Smooth muscle cell (in vitro differentiated cells): ENCODE results near the gene LY6G5C. TPM values are rescaled to one million over a fixed set of nuclear protein-coding genes. Genes with fewer than 3 reads are reported as not detected.

Experiments used
- DNase-seq: peaks from one replicate; lab custom pipeline; 2025; ENCODE audit not compliant: unreplicated experiment; lab: John Stamatoyannopoulos, UW
- H2AFZ ChIP-seq: fragments of 200-600 bp; sonication (generic); 2 replicates; pipeline ENCODE4 v1.6.0; 2016; ENCODE audit warnings: antibody characterized with exemption, low read depth, mild to moderate bottlenecking
- H3F3A ChIP-seq: fragments of 200-600 bp; sonication (generic); 2 replicates; pipeline ENCODE4 v1.6.0; 2017; ENCODE audit warnings: antibody characterized with exemption, low read depth
- H3K27ac ChIP-seq: fragments of 200-600 bp; sonication (generic); 2 replicates; pipeline ENCODE4 v1.5.1; 2016; ENCODE audit warnings: low read depth, mild to moderate bottlenecking
- H3K27me3 ChIP-seq: fragments of 200-600 bp; sonication (generic); 2 replicates; pipeline ENCODE4 v1.6.1; 2016; ENCODE audit warnings: low read depth, mild to moderate bottlenecking
- H3K36me3 ChIP-seq: fragments of 200-600 bp; sonication (generic); 2 replicates; pipeline ENCODE4 v1.5.1; 2016; ENCODE audit warnings: low read depth
- H3K4me1 ChIP-seq: fragments of 200-600 bp; sonication (generic); 2 replicates; pipeline ENCODE4 v1.5.1; 2016; ENCODE audit warnings: low read depth
- H3K4me2 ChIP-seq: fragments of 200-600 bp; sonication (generic); 2 replicates; pipeline ENCODE4 v1.6.0; 2016; ENCODE audit warnings: mild to moderate bottlenecking
- H3K4me3 ChIP-seq: fragments of 200-600 bp; sonication (generic); 2 replicates; pipeline ENCODE4 v1.5.1; 2016; ENCODE audit warnings: mild to moderate bottlenecking
- H3K79me2 ChIP-seq: fragments of 200-600 bp; sonication (generic); 2 replicates; pipeline ENCODE4 v1.6.0; 2016; ENCODE audit warnings: low read depth, mild to moderate bottlenecking
- H3K9ac ChIP-seq: fragments of 200-600 bp; sonication (generic); 2 replicates; pipeline ENCODE4 v1.6.0; 2016; ENCODE audit warnings: low read depth
- H3K9me3 ChIP-seq: fragments of 200-600 bp; sonication (generic); replicated peaks from 2 replicates; pipeline ENCODE4 v1.5.1; 2016; ENCODE audit warnings: low read depth
- H4K20me1 ChIP-seq: fragments of 200-600 bp; sonication (generic); 2 replicates; pipeline ENCODE4 v1.6.0; 2016; ENCODE audit warnings: low read depth
- CTCF ChIP-seq: fragments of 200-600 bp; sonication (generic); IDR thresholded peaks from 2 replicates; pipeline ENCODE4 v1.5.1; 2017; ENCODE audit warnings: borderline replicate concordance, mild to moderate bottlenecking, antibody characterized with exemption; ENCODE audit not compliant: insufficient read depth, poor library complexity, severe bottlenecking
- WGBS: methylation state at CpG from one replicate; pipeline ENCODE4 v1.1.7; 2016; ENCODE audit warnings: low lambda C conversion rate; 5-methylcytosine and 5-hydroxymethylcytosine counted together
- polyA plus RNA-seq: library from polyadenylated mRNA; unstranded; fragments of >200 nt; fragmentation: Nextera tagmentation; extraction: Ambion mirVana; gene quantifications from 2 replicates; pipeline ENCODE4 v1.2.1, GENCODE V29; 2016
- total RNA-seq: library from RNA; depleted of rRNA; stranded (reverse); fragments of >200 nt; gene quantifications from 2 replicates; pipeline ENCODE4 v1.2.3, GENCODE V29; 2014

LY6G5C gene
- total and polyA plus RNA-seq, 2 experiments from 2014 or later = 0.67 to 3.8 TPM

- 97% methylated on average over 6 of the region's 6 CpGs for WGBS
- H3K4me2 ChIP-seq = no peak overlapping the region
- H3F3A ChIP-seq = peaks cover 33% of the 10 kb centered on the region
- TF ChIP-seq CTCF = no peak
- H3K79me2 ChIP-seq = no peaks in the 10 kb centered on the region
- peaks cover 9% of the 10 kb centered on the region for H4K20me1 ChIP-seq
- H3K9ac ChIP-seq = no peak overlapping the region
- H3K27me3 ChIP-seq = no peaks in the 10 kb centered on the region
- H3K9me3 ChIP-seq = no peaks in the 10 kb centered on the region
- no peak for DNase-seq
- H2AFZ ChIP-seq = no peak overlapping the region
- peaks cover 6% of the 10 kb centered on the region for H3K36me3 ChIP-seq
- H3K4me3 ChIP-seq = no peak overlapping the region
- no peaks in the 10 kb centered on the region for H3K4me1 ChIP-seq
- H3K27ac ChIP-seq = no peak overlapping the region
Measured at GRCh38 chr6:31642798-31643570, 37.9 kb downstream of the LY6G5C start.

GRCh38 chr6:31641370-31641769 lies 39.5 kb downstream of the LY6G5C start:
- Histone ChIP-seq H4K20me1 (peaks cover 9% of the 10 kb centered on the region), H3K4me1 (no peaks in the 10 kb centered on the region), H3F3A (peaks cover 41% of the 10 kb centered on the region), H3K9me3 (no peaks in the 10 kb centered on the region), H3K4me3 (no peak overlapping the region), H3K27me3 (no peaks in the 10 kb centered on the region), H3K36me3 (peaks cover 10% of the 10 kb centered on the region), H3K4me2 (no peak overlapping the region), H3K79me2 (no peaks in the 10 kb centered on the region), H3K27ac (no peak overlapping the region), H2AFZ (no peak overlapping the region), H3K9ac (no peak overlapping the region)
- no peak for TF ChIP-seq CTCF
- DNase-seq = no peak
- 92% methylated on average over 4 of the region's 4 CpGs for WGBS

GRCh38 chr6:31640612-31641011 lies 40.3 kb downstream of the LY6G5C start:
- H3K9ac ChIP-seq = no peak overlapping the region
- DNase-seq = no peak
- H3K36me3 ChIP-seq = peaks cover 12% of the 10 kb centered on the region
- H3K4me1 ChIP-seq = no peaks in the 10 kb centered on the region
- H4K20me1 ChIP-seq = peaks cover 9% of the 10 kb centered on the region
- H3K9me3 ChIP-seq = no peaks in the 10 kb centered on the region
- no peaks in the 10 kb centered on the region for H3K27me3 ChIP-seq
- no peaks in the 10 kb centered on the region for H3K79me2 ChIP-seq
- TF ChIP-seq CTCF = no peak
- no peak overlapping the region for H3K4me3 ChIP-seq
- H3K4me2 ChIP-seq = no peak overlapping the region
- H3K27ac ChIP-seq = peak overlapping the region; percentile 67
- no peak overlapping the region for H2AFZ ChIP-seq
- WGBS = 97% methylated on average over 6 of the region's 6 CpGs
- peaks cover 48% of the 10 kb centered on the region for H3F3A ChIP-seq

GRCh38 chr6:31639449-31639861 lies 41.4 kb downstream of the LY6G5C start:
- H3K9ac ChIP-seq = no peak overlapping the region
- H3K27ac ChIP-seq = peak overlapping the region; percentile 67
- H3K4me2 ChIP-seq = no peak overlapping the region

More at GRCh38 chr6:31639449-31639861, 41.4 kb downstream of the LY6G5C start:
- 76% methylated on average over 10 of the region's 10 CpGs for WGBS
- no peak for DNase-seq
- no peaks in the 10 kb centered on the region for H3K9me3 ChIP-seq
- H3K79me2 ChIP-seq = no peaks in the 10 kb centered on the region
- H3K36me3 ChIP-seq = peaks cover 9% of the 10 kb centered on the region
- no peaks in the 10 kb centered on the region for H3K27me3 ChIP-seq
- no peak overlapping the region for H3K4me3 ChIP-seq
- no peak overlapping the region for H2AFZ ChIP-seq
- no peaks in the 10 kb centered on the region for H3K4me1 ChIP-seq
- peaks cover 54% of the 10 kb centered on the region for H3F3A ChIP-seq
- H4K20me1 ChIP-seq = peaks cover 16% of the 10 kb centered on the region
- no peak for TF ChIP-seq CTCF
